WI38 (cell line): ENCODE results near the gene AACS.

Experiments
- H3K4me3 ChIP-seq: 2 replicates; pipeline ENCODE4 v1.5.1; 2011; ENCODE audit warnings: low read depth, mild to moderate bottlenecking, control low read depth, low read length
- TF ChIP-seq, protein P1 (sequence below): IDR thresholded peaks from 2 replicates; pipeline ENCODE4 v1.5.1; 2012; ENCODE audit warnings: low read depth, mild to moderate bottlenecking, control low read depth, low read length

The AACS gene

DNA sequence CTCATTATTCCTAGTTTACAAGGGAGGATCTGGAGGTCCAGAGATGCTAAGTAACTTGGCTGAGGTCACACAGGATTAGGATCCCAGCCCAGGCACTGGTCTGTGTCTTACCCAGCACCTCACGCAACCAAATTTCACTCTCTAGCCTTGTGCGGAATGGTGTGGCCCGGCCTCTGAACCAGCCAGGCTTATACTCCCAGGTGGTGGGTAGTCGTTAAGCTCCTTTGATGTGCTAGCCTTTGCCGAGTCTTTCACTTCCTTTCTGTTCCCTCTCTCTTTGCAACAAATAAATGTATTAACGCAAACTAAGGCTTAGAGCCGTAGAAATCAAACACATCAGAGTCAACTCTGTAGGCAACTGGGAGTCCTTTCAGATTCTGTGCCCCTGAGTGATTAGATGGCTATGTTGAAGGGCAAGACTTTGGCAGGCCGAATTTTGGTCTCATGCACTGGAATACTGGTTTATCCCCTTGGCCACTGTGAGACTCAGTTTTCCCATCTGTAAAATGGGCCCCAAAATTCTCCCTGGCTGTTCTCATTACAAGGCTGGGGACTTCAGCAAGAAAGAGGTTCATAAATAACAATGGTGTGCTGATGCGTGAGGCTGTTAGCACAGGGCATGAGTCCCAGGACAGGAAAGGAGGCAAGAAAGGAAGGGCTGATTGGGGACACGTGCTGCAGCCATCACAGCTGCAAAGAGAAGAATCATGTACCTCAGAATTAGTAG, 126.3 kb downstream of the AACS start:
- no peak overlapping the region for H3K4me3 ChIP-seq
- TF ChIP-seq, protein P1, sequence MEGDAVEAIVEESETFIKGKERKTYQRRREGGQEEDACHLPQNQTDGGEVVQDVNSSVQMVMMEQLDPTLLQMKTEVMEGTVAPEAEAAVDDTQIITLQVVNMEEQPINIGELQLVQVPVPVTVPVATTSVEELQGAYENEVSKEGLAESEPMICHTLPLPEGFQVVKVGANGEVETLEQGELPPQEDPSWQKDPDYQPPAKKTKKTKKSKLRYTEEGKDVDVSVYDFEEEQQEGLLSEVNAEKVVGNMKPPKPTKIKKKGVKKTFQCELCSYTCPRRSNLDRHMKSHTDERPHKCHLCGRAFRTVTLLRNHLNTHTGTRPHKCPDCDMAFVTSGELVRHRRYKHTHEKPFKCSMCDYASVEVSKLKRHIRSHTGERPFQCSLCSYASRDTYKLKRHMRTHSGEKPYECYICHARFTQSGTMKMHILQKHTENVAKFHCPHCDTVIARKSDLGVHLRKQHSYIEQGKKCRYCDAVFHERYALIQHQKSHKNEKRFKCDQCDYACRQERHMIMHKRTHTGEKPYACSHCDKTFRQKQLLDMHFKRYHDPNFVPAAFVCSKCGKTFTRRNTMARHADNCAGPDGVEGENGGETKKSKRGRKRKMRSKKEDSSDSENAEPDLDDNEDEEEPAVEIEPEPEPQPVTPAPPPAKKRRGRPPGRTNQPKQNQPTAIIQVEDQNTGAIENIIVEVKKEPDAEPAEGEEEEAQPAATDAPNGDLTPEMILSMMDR, result no peak

DNA sequence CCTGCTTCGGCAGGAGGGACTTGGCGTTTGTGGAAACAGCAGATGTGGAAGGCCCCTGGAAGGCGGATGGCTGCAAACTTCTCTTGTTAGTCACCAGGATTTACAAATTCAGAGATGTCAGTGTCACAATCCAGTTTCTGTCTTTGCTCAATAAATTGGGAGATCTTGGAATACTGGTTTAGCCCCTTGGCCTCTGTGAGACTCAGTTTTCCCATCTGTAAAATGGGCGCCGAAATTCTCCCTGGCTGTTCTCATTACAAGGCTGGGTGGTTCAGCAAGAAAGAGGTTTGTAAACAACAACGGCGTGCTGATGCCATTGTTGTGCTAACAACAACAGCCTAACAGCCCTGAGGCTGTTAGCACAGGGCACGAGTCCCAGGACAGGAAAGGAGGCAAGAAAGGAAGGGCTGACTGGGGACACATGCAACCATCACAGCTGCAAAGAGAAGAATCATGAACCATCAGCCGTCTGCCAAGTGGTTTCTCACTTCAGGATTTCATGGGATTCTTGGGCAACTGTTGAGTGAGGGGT, 127.5 kb downstream of the AACS start:
- TF ChIP-seq, protein P1, result no peak
- no peak overlapping the region for H3K4me3 ChIP-seq
